ENCODE data around the gene FHOD3.

The FHOD3 gene

DNA sequence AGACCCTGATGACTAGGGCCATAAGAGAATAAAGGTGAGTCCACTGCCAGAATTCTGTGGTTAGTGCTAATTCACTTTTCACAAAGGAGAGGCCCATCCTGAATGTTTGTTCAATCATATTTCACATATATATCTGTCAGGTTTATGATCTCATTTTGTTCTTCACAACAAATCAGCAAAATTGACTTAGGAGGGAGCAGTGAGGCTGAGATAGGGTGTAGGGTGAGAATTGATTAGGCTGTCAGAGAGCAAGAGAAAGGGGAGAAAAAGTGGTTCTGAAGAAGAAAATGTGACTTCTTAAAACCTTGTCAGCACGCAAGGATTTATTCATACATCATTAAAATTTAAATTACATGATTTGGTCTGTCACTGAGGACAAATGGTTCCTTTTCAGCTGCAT lies 117.7 kb downstream of the FHOD3 start:
- no peak for FAIRE-seq

DNA sequence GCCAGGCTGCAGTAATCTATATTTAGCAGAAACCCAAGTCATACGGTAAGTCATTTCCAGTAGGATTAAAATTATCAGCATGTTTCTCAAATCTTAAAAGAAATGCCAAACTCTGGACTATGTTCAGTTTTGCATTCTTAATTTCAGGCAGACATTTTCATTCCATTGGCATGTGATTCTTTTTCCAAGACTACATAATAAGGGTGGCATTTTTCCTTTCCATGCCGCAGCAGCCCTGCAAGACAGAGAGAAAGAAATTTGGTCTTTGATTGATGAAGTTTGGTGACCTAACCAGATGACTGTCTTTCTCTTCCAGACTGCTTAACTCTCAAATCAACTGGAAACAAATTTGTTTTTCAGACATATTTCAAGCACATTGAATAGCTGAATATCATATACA lies 118.1 kb downstream of the FHOD3 start:
- FAIRE-seq, result no peak

- FAIRE-seq, result no peak
These were observed 121.8 kb downstream of the FHOD3 start for GRCh38 chr18:36419188-36419899.

DNA sequence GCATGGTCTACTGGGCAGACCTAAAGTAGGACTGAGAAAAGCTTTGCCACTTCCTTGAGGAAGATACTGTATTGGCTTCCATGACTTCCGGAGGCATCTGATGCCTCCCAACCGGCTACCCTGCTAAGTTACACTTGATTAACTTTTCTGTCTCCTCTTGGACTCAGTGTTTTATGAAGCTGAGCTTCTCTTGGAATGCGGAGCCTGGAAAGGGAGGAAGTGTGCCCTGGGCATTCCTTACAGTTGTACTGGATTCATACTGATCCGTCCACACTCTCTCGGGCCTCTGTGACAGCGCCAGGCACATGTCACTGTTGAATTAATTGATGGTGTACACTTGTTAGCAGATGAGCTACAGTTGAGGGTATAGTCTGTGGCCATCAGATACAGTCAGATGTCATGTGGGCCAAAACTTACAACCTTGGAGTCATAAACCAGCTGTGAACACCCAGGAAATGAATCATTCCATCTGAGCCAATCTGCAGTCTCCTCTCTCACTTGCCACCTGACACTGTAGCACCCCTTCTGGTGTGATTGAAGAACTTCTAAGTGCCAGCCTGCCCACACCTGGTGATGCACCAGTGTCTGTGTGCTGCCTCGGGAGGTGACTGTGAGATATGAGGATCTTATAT lies 122.5 kb downstream of the FHOD3 start:
- no peak for FAIRE-seq

- no peak for FAIRE-seq
These were observed 123.3 kb downstream of the FHOD3 start for GRCh38 chr18:36420826-36421225.

GRCh38 chr18:36424741-36425142 lies 127.2 kb downstream of the FHOD3 start:
- FAIRE-seq, result no peak

- FAIRE-seq, result no peak
These were observed 129.9 kb downstream of the FHOD3 start for GRCh38 chr18:36427369-36427768.

DNA sequence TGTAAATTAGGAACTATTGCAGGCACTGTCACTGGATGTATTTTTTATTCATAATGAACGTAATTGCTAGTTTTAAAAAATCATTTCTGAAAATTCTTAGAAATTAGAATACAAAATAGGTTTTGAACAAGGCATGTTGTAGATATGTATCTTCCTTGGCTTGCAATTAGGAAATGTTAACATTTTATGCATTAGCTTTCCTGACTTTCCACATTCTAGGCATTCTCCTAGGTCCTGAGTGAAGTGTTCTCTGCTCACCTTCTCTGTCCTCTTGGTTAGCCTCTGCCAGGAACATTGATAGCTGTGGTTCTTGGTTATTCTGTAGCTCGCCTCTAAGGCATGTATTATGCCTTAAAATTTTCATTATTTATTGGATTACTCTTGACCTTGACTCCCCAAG lies 130.3 kb downstream of the FHOD3 start:
- FAIRE-seq, result no peak

DNA sequence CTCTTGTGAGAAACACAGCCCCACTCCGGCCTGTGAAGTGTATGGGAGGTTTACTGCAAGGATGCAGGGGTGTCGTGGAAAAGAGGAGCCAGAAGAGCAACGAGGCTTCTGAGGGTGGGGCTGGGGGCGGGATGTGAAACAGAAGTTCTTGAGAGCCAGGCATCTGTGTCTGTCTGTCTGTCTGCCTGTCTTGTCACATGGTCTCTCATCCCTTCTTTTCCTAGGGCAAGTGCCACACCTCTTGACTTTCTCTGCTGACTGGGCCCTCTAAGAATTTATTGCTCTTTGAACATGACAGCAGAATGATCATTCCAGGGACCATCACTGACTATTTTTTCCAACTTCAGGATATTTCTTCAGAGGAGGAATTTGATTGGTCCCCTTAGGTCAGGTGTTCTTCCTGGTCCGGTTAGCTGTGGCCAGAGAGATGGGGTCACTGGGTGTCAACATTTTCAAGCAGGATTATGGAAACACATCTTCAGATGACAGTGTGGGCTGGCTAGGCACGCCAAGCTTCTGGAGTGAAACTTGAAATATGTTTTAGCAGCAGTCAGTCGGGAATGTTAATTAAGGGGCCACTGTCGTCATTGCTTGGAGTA lies 131.0 kb downstream of the FHOD3 start:
- no peak for FAIRE-seq

GRCh38 chr18:36432880-36433555 lies 135.5 kb downstream of the FHOD3 start:
- FAIRE-seq, result no peak

GRCh38 chr18:36436387-36436786 lies 138.9 kb downstream of the FHOD3 start:
- no peak for FAIRE-seq

GRCh38 chr18:36440614-36441013 lies 143.1 kb downstream of the FHOD3 start:
- FAIRE-seq, result no peak

DNA sequence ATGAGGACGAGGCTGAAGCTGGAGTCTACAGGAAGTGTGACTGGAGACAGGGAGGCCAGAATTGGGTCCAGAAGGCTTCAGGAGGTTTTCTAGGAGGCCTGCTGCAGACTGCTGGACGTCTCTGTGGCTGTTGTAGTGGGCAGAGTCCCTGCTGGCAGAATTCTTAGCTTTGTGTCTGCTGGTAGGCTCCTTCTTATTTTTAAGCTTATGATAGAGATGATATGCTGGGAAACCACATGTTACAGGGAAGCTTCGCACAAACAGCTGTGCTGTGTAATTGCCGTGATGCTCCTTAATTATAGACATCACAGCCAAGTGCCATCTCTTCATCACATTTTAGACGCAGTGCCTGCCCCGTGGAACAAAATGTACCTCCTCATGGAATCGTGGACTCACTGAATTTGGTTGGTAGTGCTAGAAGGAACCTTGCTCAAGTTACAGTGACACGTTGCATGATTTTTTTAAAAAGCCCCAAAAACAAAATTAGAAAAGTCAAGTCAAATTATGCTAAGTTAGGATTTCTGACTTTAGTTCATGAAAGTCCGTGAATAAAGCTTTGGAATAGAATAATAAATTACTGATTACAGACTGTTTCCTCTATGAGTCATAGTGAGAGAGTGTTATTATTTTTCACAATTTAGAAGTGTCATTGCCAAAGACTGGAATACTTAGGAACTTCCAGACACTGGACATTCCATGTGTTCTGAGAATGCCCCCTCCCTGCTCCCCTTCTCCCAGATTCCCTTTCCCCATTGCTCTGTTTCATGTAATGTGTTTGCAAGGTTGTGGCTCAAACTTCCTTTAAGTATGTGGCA lies 144.1 kb downstream of the FHOD3 start:
- no peak for FAIRE-seq

DNA sequence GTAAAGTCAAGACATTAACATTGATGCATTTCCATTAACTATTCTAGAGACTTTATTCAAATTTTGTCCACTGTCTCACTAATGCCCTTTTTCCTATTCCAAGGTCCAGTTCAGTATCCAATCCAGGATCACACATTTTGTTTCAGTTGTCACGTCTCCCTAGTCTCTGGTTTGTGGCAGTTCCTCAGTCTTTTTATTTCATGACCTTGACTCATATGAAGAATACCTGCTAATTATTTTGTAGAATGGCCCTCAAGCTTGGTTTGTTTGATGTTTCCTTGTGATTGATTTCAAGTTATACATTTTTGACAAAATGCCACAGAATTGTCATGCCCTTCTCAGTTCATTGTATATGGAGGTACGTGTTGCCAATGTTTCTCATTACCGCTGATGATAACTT lies 145.2 kb downstream of the FHOD3 start:
- FAIRE-seq, result no peak

GRCh38 chr18:36446059-36446458 lies 148.5 kb downstream of the FHOD3 start:
- no peak for FAIRE-seq

GRCh38 chr18:36448384-36449290 lies 151.1 kb downstream of the FHOD3 start:
- FAIRE-seq, result no peak

GRCh38 chr18:36449451-36449850 lies 151.9 kb downstream of the FHOD3 start:
- FAIRE-seq, result no peak

DNA sequence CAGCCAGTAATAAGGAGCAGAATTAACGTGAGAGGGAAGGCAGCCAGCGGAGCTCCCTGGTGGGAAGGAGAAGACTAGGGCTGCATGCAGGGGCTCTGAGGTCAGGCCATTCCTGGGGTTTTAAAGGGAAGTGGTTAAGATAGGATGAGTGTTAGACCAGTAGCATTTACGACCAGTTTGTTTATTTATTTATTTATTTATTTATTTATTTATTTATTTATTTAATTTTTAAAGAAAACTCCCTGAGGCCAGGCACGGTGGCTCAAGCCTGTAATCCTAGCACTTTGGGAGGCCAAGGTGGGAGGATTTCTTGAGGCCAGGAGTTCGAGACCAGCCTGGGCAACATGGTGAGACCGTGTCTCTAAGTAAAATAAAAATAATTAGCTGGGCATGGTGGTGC lies 152.8 kb downstream of the FHOD3 start:
- no peak for FAIRE-seq

GRCh38 chr18:36451454-36452251 lies 154.1 kb downstream of the FHOD3 start:
- no peak for FAIRE-seq

DNA sequence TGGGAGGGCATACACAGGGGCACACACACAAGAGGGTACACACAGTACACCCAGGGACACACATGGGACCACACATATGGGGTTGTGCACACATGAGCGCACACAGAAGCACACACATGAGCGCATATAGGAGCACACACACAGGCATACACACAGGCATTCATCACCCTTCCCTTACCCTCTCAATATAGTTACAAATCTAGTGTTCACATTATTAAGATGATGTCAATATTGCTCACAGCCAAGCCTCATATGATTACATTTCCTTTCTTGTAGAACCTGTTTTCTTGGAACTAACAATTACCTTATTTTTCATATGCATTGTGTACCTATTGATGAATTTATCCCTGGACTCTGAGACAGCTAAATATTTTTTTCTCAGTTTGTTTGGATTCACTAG lies 156.7 kb downstream of the FHOD3 start:
- FAIRE-seq, result no peak

- no peak for FAIRE-seq
These were observed 157.4 kb downstream of the FHOD3 start for GRCh38 chr18:36454848-36455458.

Data from G401.6 (cell line).